Natural killer cell (primary cell): ENCODE results near the gene IL17RE. TPM values are rescaled to one million over a fixed set of nuclear protein-coding genes. Genes with fewer than 3 reads are reported as not detected.

Experiments used
- ATAC-seq, 3 donors: fragments of 150-1000 bp in 2 of 3; fragments of 200-7000 bp in 1 of 3; cut with Tn5 transposase; 1 replicate in 1 of 3; 2 replicates in 2 of 3; pipeline ENCODE4 v1.10.0; 2021; ENCODE audit warnings: mild to moderate bottlenecking in 2 of 3, moderate library complexity in 2 of 3
- DNase-seq, 2 donors: peaks; one replicate each; pipeline versions ENCODE4 v3.0.0 to v3.0.0-alpha.2; 2013 to 2021; ENCODE audit warnings: mixed read lengths in 1 of 2
- H3K27ac ChIP-seq: one replicate; pipeline ENCODE4 v1.5.1; 2013; ENCODE audit warnings: mild to moderate bottlenecking, low read length
- H3K27me3 ChIP-seq: one replicate; pipeline ENCODE4 v1.6.1; 2013; ENCODE audit warnings: low read length; ENCODE audit not compliant: control insufficient read depth, insufficient read depth
- H3K36me3 ChIP-seq: one replicate; pipeline ENCODE4 v1.6.1; 2013; ENCODE audit warnings: low read length; ENCODE audit not compliant: control insufficient read depth, insufficient read depth
- H3K4me1 ChIP-seq: one replicate; pipeline ENCODE4 v1.6.1; 2013; ENCODE audit warnings: low read length; ENCODE audit not compliant: control insufficient read depth, insufficient read depth
- H3K4me3 ChIP-seq: one replicate; pipeline ENCODE4 v1.5.1; 2013; ENCODE audit warnings: low read length
- H3K9me3 ChIP-seq: one replicate; pipeline ENCODE4 v1.6.1; 2013; ENCODE audit warnings: low read length; ENCODE audit not compliant: control insufficient read depth, insufficient read depth
- H3K27ac Mint-ChIP-seq, 2 donors: one replicate each; pipeline ENCODE4 v1.8.0; 2022; ENCODE audit warnings: mild to moderate bottlenecking in 2 of 2, mixed read lengths in 2 of 2, moderate library complexity in 1 of 2
- H3K27me3 Mint-ChIP-seq, 2 donors: one replicate each; pipeline ENCODE4 v1.8.0; 2022; ENCODE audit warnings: low read depth in 2 of 2, mixed read lengths in 2 of 2
- H3K36me3 Mint-ChIP-seq: one replicate; pipeline ENCODE4 v1.8.0; 2022; ENCODE audit warnings: mixed read lengths
- H3K4me1 Mint-ChIP-seq, 2 donors: one replicate each; pipeline ENCODE4 v1.8.0; 2022; ENCODE audit warnings: mixed read lengths in 2 of 2
- H3K4me3 Mint-ChIP-seq: one replicate; pipeline ENCODE4 v1.8.0; 2022; ENCODE audit warnings: mild to moderate bottlenecking, moderate library complexity, mixed read lengths
- H3K9me3 Mint-ChIP-seq, 2 donors: one replicate each; pipeline ENCODE4 v1.8.0; 2022; ENCODE audit warnings: mixed read lengths in 2 of 2
- WGBS: methylation state at CpG from one replicate; pipeline ENCODE4 v1.1.7; 2013; ENCODE audit warnings: missing lambda C conversion rate; ENCODE audit not compliant: insufficient coverage; 5-methylcytosine and 5-hydroxymethylcytosine counted together
- intact Hi-C: fragments of 100-400 bp; cut with micrococcal nuclease; formaldehyde crosslinking; loops from one replicate; pipeline ENCODE4 v1.14.2; 2022
- total RNA-seq, 4 donors: library from RNA; stranded (reverse); fragments of 120-200 nt in 1 of 4; gene quantifications; one replicate each; pipeline versions ENCODE4 v1.2.3 to v1.2.4, GENCODE V29; 2013 to 2022
- TF ChIP-seq, protein P1 (sequence below): fragments of 200-600 bp; IDR thresholded peaks from one replicate; pipeline ENCODE4 v1.8.0; 2022; ENCODE audit warnings: antibody characterized with exemption

IL17RE gene
- total RNA-seq, 3 donors from 2014 or later (not counting 1 experiment from before 2014, with no cell fraction given) = 0.28 to 2.5 (median 1.5) TPM

DNA sequence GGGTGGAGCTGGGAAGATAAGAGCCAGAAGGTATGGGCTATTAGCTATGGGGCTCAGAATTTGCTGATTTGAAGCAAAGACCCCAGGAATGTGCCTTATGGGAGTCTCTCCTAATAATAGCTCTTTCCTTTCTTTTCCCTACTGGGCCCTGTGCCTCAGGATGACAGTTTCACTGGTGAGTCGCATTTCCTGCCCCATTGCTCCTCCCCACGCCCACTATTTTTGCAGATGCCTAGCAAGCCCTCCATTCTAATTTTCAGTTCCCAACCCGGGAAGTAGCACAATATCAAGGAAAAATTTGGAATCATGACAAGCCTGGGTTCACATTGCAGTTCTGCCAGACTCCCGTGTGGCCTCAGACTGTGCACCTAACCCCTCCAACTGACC is 583 bp downstream of the IL17RE start:
- H3K36me3 Mint-ChIP-seq = no peaks in the 10 kb centered on the region
- no peak overlapping the region for H3K4me3 ChIP-seq
- peak overlapping the region in 1 of 2 donors; percentile 47 for H3K27ac Mint-ChIP-seq

GRCh38 chr3:9903904-9904303 is 1.3 kb downstream of the IL17RE start:
- peaks cover 12 to 17% of the 10 kb centered on the region in 2 donors for H3K4me1 Mint-ChIP-seq
- ATAC-seq (no peak), DNase-seq (no peak)
- no peaks in the 10 kb centered on the region for H3K9me3 Mint-ChIP-seq
- H3K27ac Mint-ChIP-seq = no peak overlapping the region
- H3K4me3 Mint-ChIP-seq = no peak overlapping the region
- no peaks in the 10 kb centered on the region for H3K36me3 Mint-ChIP-seq
- Histone ChIP-seq H3K4me1 (peaks cover 17% of the 10 kb centered on the region), H3K9me3 (no peaks in the 10 kb centered on the region), H3K27ac (no peak overlapping the region), H3K27me3 (no peaks in the 10 kb centered on the region), H3K36me3 (no peaks in the 10 kb centered on the region), H3K4me3 (no peak overlapping the region)
- intact Hi-C loops = no loop called here
- H3K27me3 Mint-ChIP-seq = no peaks in the 10 kb centered on the region
- TF ChIP-seq, protein P1, sequence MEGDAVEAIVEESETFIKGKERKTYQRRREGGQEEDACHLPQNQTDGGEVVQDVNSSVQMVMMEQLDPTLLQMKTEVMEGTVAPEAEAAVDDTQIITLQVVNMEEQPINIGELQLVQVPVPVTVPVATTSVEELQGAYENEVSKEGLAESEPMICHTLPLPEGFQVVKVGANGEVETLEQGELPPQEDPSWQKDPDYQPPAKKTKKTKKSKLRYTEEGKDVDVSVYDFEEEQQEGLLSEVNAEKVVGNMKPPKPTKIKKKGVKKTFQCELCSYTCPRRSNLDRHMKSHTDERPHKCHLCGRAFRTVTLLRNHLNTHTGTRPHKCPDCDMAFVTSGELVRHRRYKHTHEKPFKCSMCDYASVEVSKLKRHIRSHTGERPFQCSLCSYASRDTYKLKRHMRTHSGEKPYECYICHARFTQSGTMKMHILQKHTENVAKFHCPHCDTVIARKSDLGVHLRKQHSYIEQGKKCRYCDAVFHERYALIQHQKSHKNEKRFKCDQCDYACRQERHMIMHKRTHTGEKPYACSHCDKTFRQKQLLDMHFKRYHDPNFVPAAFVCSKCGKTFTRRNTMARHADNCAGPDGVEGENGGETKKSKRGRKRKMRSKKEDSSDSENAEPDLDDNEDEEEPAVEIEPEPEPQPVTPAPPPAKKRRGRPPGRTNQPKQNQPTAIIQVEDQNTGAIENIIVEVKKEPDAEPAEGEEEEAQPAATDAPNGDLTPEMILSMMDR = no peak
- WGBS = 92% methylated on average over 3 of the region's 4 CpGs

More for the DNA sequence above, 583 bp downstream of the IL17RE start:
- H3K27me3 ChIP-seq = no peaks in the 10 kb centered on the region
- H3K27ac ChIP-seq = no peak overlapping the region
- peaks cover 15 to 22% of the 10 kb centered on the region in 2 donors for H3K4me1 Mint-ChIP-seq
- TF ChIP-seq, protein P1 = no peak
- DNase-seq = no peak
- ATAC-seq = no peak
- H3K36me3 ChIP-seq = no peaks in the 10 kb centered on the region
- no peaks in the 10 kb centered on the region for H3K9me3 Mint-ChIP-seq
- no peaks in the 10 kb centered on the region for H3K9me3 ChIP-seq
- H3K4me1 ChIP-seq = peaks cover 17% of the 10 kb centered on the region
- intact Hi-C loops = no loop called here
- H3K4me3 Mint-ChIP-seq = no peak overlapping the region
- WGBS = 52% methylated on average over 4 of the region's 4 CpGs
- no peaks in the 10 kb centered on the region for H3K27me3 Mint-ChIP-seq

- peaks cover 0 to 2% of the 10 kb centered on the region in 2 donors for H3K27me3 Mint-ChIP-seq
- 79% methylated on average over 5 of the region's 5 CpGs for WGBS
- intact Hi-C loops = no loop called here
- TF ChIP-seq, protein P1 = no peak
- H3K4me1 Mint-ChIP-seq = peaks cover 8 to 21% of the 10 kb centered on the region in 2 donors
- H3K9me3 ChIP-seq = no peaks in the 10 kb centered on the region
- H3K36me3 Mint-ChIP-seq = no peaks in the 10 kb centered on the region
- ATAC-seq (no peak), DNase-seq (no peak)
- no peak overlapping the region for H3K4me3 ChIP-seq
- H3K9me3 Mint-ChIP-seq = no peaks in the 10 kb centered on the region
- no peak overlapping the region for H3K27ac ChIP-seq
- H3K27ac Mint-ChIP-seq = no peak overlapping the region
- no peak overlapping the region for H3K4me3 Mint-ChIP-seq
- H3K36me3 ChIP-seq = no peaks in the 10 kb centered on the region
- H3K4me1 ChIP-seq = peaks cover 16% of the 10 kb centered on the region
- no peaks in the 10 kb centered on the region for H3K27me3 ChIP-seq
Measured at GRCh38 chr3:9906480-9906879, 3.8 kb downstream of the IL17RE start.

GRCh38 chr3:9908286-9908685 is 5.6 kb downstream of the IL17RE start:
- no peaks in the 10 kb centered on the region for H3K9me3 ChIP-seq
- no peak overlapping the region for H3K27ac Mint-ChIP-seq

More at GRCh38 chr3:9908286-9908685, 5.6 kb downstream of the IL17RE start:
- TF ChIP-seq, protein P1 = no peak
- no peaks in the 10 kb centered on the region for H3K4me1 ChIP-seq
- H3K36me3 ChIP-seq = no peaks in the 10 kb centered on the region
- H3K27ac ChIP-seq = no peak overlapping the region
- peaks cover 0 to 2% of the 10 kb centered on the region in 2 donors for H3K27me3 Mint-ChIP-seq
- H3K4me3 Mint-ChIP-seq = no peak overlapping the region
- 97% methylated on average over 3 of the region's 3 CpGs for WGBS
- intact Hi-C loops = no loop called here
- no peaks in the 10 kb centered on the region for H3K9me3 Mint-ChIP-seq
- ATAC-seq (no peak), DNase-seq (no peak)
- H3K27me3 ChIP-seq = no peaks in the 10 kb centered on the region
- H3K4me1 Mint-ChIP-seq = peaks cover 8 to 16% of the 10 kb centered on the region in 2 donors
- no peak overlapping the region for H3K4me3 ChIP-seq
- H3K36me3 Mint-ChIP-seq = no peaks in the 10 kb centered on the region
